ENCODE measurements around the gene PALMD. TPM values are rescaled to one million over a fixed set of nuclear protein-coding genes. Genes with fewer than 3 reads are reported as not detected.

The PALMD gene
- total and polyA plus RNA-seq, 2 of the 8 experiments (the other 6 are each of a cell fraction or from before 2014, with no cell fraction given), result not detected

DNA sequence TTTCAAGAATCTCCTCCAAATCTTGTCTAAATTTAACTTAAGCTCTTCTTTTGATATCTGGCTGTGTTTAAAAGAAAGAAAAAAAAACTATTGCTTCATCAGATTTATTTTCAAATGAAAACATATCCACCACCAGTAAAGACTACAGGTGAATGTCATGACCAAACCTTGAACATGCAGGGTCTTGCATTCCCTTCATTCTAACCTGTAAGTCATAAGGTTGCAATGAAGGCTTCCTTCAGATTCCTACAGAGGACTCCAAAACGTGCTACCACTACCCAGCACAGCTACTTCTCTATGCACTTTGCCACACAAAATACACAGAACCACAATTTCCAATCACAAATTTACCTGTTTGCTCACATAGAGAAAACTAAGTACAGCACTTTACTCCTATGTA, 94.2 kb downstream of the PALMD start:
- no peaks in the 10 kb centered on the region for H3K27me3 ChIP-seq (replicated peaks in 1 of 4; ENCODE audit: control insufficient read depth in 3 of 4, extremely low read depth in 1 of 4, insufficient read depth in 3 of 4, low read length in 3 of 4)
- no peak overlapping the region for H2BK5ac ChIP-seq (ENCODE audit: low read depth, low read length)
- peaks cover 0 to 3% (median 0%) of the 10 kb centered on the region in 4 experiments; a peak in 2 of 8 replicates for H3K36me3 ChIP-seq (ENCODE audit: control insufficient read depth in 2 of 4, insufficient read depth in 4 of 4, low read length in 3 of 4)
- 82% methylated on average over 1 of the region's 1 CpG; no CpG with 5 or more reads in 1 of the 2 experiments for WGBS, 2 experiments (ENCODE audit: extremely low coverage in 1 of 2, insufficient coverage in 1 of 2, insufficient read length in 1 of 2, insufficient replicate concordance in 2 of 2, low coverage in 1 of 2, low lambda C conversion rate in 2 of 2, missing lambda C conversion rate in 1 of 2)
- H3K79me2 ChIP-seq (ENCODE audit: control insufficient read depth in 1 of 2, insufficient read depth in 2 of 2, low read length in 2 of 2), result no peaks in the 10 kb centered on the region
- no peak overlapping the region for H3K14ac ChIP-seq (ENCODE audit: insufficient read length)
- H3K9ac ChIP-seq (replicated peaks in 1 of 4; ENCODE audit: extremely low read depth in 1 of 4, low read depth in 3 of 4, low read length in 3 of 4), result no peak overlapping the region
- no peak overlapping the region for H2BK20ac ChIP-seq (ENCODE audit: low read length)
- H2AFZ ChIP-seq (ENCODE audit: low read length), result no peak overlapping the region
- no peak overlapping the region for H4K5ac ChIP-seq (ENCODE audit: insufficient read length, low read depth, low read length)
- no peak overlapping the region for H2BK12ac ChIP-seq (ENCODE audit: low read depth, low read length)
- H3K23me2 ChIP-seq (ENCODE audit: low read depth, low read length), result no peaks in the 10 kb centered on the region
- no peak overlapping the region for H2AK5ac ChIP-seq (ENCODE audit: low read depth, low read length)
- no peak overlapping the region for H2BK120ac ChIP-seq (replicated peaks; ENCODE audit: low read depth, low read length)
- TF ChIP-seq KDM5A (IDR thresholded peaks at IDR 0.05; ENCODE audit: low read length) (no peak), HDAC6 (IDR thresholded peaks at IDR 0.05; ENCODE audit: low read depth, low read length) (no peak), HDAC2 (IDR thresholded peaks at IDR 0.05; ENCODE audit: borderline replicate concordance in 1 of 2, low read depth in 2 of 2, low read length in 2 of 2) (no peak), RNF2 (IDR thresholded peaks at IDR 0.05; ENCODE audit: borderline replicate concordance, low read depth, low read length, missing control alignments, poor library complexity, severe bottlenecking) (no peak), EZH2 (IDR thresholded peaks at IDR 0.05; ENCODE audit: low read depth, low read length, severe bottlenecking) (no peak), SAP30 (IDR thresholded peaks at IDR 0.05; ENCODE audit: insufficient read depth, insufficient replicate concordance, low read length) (no peak), TEAD4 (IDR thresholded peaks at IDR 0.05; ENCODE audit: low read depth, low read length) (no peak)
- TF ChIP-seq, protein P1, sequence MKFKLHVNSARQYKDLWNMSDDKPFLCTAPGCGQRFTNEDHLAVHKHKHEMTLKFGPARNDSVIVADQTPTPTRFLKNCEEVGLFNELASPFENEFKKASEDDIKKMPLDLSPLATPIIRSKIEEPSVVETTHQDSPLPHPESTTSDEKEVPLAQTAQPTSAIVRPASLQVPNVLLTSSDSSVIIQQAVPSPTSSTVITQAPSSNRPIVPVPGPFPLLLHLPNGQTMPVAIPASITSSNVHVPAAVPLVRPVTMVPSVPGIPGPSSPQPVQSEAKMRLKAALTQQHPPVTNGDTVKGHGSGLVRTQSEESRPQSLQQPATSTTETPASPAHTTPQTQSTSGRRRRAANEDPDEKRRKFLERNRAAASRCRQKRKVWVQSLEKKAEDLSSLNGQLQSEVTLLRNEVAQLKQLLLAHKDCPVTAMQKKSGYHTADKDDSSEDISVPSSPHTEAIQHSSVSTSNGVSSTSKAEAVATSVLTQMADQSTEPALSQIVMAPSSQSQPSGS (IDR thresholded peaks at IDR 0.05; ENCODE audit: low read length), result no peak
- H3K79me1 ChIP-seq (ENCODE audit: low read depth, low read length), result no peaks in the 10 kb centered on the region
- H3K56ac ChIP-seq (replicated peaks; ENCODE audit: insufficient read length, low read depth, low read length), result no peak overlapping the region
- no peaks in the 10 kb centered on the region for H3K4me1 ChIP-seq (replicated peaks in 1 of 4; ENCODE audit: control insufficient read depth in 3 of 4, insufficient read depth in 4 of 4, low read length in 3 of 4)
- H4K20me1 ChIP-seq (replicated peaks in 1 of 2; ENCODE audit: control insufficient read depth in 1 of 2, insufficient read depth in 2 of 2, low read length in 2 of 2), result no peaks in the 10 kb centered on the region
- H3K27ac ChIP-seq (ENCODE audit: low read depth, low read length), result no peak overlapping the region
- no peak for DNase-seq (ENCODE audit: low read depth in 1 of 2, low spot score in 2 of 2)
- FAIRE-seq, result no peak
- CTCF ChIA-PET (ENCODE audit: partially characterized antibody), result interaction anchor here (1.1 to 6.6 kb wide), 5 partner anchors 9 to 33 kb away, joined by 3 to 53 read pairs (median 3); no protein-coding TSS in a partner anchor
- no peaks in the 10 kb centered on the region for H3K9me3 ChIP-seq (ENCODE audit: insufficient read depth in 2 of 2, low read depth in 1 of 2, low read length in 1 of 2)
- no peak overlapping the region for H3K4ac ChIP-seq (replicated peaks; ENCODE audit: insufficient read length, low read depth, low read length)
- no peak overlapping the region for H3K4me3 ChIP-seq (ENCODE audit: extremely low read depth in 1 of 4, insufficient read depth in 2 of 4, low read depth in 3 of 4, low read length in 4 of 4)
- H4K8ac ChIP-seq (ENCODE audit: extremely low read depth, insufficient read depth, low read length), result no peak overlapping the region
- H3K23ac ChIP-seq (ENCODE audit: insufficient read length), result no peak overlapping the region
- POLR2A ChIA-PET (ENCODE audit: partially characterized antibody), result no interaction called here
- no peak overlapping the region for H3K4me2 ChIP-seq (ENCODE audit: insufficient read depth in 1 of 2, low read depth in 2 of 2, low read length in 2 of 2)
- H2BK15ac ChIP-seq (ENCODE audit: low read length), result no peak overlapping the region
- H3K18ac ChIP-seq (ENCODE audit: extremely low read depth, low read length), result no peak overlapping the region
- no peak overlapping the region for H4K91ac ChIP-seq (replicated peaks; ENCODE audit: insufficient read length, low read length)
